NCI-H345 treated with DMSO at 0.1 percent for 48 hours (cell line): Measurements from ENCODE around the gene MTMR2.
A peak's percentile ranks its signal among the peaks of the same experiment; 100 is the strongest.

Source experiments
- DNase-seq: peaks from one replicate; lab custom pipeline; 2025; ENCODE audit not compliant: unreplicated experiment; lab: John Stamatoyannopoulos, UW

MTMR2 gene

GRCh38 chr11:95923728-95924413 lies at the start of gene MTMR2:
TSS of gene MTMR2 (minus strand) at chr11:95924107. CDS start at chr11:95923954, 153 bp downstream.
- DNase-seq, result peak; percentile 53

- no peak for DNase-seq
Measured at GRCh38 chr11:95972060-95972459, 48.2 kb upstream of the MTMR2 start.

DNA sequence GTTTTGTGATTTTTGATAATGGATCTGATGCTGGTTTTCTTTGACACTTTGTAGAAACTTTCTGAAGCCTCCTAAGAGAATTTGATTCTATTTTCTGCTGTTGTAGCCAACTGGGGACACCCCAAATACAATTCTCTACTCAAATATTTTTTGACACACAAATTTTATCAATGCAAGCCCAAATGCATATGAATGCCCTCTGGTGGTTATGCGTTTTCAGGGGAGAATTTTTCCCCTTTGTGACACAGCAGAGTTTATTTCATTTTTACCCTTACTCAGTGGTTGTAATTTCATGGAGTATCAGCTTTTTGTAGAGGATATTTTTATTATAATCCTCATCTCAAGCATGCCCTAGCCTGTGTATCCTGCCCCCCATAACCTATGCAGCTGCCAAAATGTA lies 44.7 kb upstream of the MTMR2 start:
- DNase-seq, result no peak

GRCh38 chr11:95964281-95964680 lies 40.4 kb upstream of the MTMR2 start:
- DNase-seq, result no peak

DNA sequence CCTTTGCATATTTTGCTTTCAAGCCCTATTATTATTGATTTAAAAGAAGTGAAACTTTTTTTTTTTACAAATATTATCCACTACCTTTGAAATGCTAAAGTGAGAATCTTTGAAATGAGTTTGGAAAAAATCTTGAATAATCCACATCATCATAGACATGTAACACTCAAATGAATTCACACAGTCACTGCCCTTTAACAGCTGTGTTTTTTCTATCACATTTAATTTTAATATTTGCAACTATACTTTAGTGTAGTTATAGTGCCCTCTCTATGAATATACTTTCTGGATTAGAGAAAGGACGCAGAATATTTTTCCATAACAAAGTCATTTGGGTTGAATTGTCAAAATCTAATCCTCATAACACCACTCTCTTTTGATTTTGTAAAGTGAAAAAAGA lies 37.9 kb upstream of the MTMR2 start:
- no peak for DNase-seq

DNA sequence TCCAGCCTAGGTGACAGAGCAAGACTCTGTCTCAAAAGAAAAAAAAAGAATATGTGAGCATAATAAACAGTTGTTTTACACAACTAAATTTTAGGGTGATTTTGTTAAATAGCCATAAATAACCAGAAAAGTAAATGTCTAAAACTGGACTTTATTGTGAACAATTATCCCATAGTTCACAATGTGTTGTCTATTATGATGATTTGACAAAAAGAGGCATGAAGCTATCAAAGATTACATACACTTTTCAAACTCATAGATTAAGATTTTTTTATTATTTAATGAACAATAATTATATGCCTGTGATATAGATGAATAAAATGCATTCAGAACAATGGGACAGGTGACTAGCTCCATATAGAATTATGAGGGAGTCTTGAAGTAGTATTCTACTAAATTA lies 27.0 kb upstream of the MTMR2 start:
- no peak for DNase-seq

GRCh38 chr11:95948637-95949036 lies 24.7 kb upstream of the MTMR2 start:
- DNase-seq, result no peak

DNA sequence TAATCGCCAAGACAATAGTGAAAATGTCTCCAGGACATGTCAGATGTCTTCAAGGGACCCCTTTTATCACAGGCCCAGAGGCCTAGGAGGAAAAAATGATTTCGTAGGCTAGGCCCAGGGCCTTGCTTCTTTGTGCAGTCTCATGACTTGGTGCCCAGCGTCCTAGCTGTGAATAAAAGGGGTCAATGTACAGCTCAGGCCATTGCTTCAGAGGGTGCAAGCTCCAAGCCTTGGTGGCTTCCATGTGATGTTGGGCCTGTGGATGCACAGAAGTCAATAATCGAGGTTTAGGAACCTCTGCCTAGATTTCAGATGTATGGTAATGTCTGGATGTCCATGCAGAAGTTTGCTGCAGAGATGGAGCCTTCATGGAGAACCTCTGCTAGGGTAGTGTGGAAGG lies 20.7 kb upstream of the MTMR2 start:
- DNase-seq, result no peak

DNA sequence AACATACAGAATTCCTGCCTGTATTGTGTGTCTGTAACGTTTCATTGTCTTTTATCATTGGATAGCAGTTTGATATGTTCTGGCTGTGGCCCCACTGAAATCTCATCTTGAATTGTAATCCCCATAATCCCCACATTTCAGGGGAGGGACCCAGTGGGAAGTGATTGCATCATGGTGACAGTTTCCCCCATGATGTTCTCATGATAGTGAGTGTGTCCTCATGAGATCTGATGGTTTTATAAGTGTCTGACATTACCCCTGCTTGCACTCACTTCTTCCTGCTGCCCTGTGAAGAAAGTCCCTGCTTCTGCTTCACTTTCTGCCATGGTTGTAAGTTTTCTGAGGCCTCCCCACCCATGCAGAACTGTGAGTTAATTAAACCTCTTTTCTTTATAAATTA lies 19.6 kb upstream of the MTMR2 start:
- no peak for DNase-seq

- DNase-seq, result no peak
Measured at GRCh38 chr11:95939091-95939490, 15.2 kb upstream of the MTMR2 start.

DNA sequence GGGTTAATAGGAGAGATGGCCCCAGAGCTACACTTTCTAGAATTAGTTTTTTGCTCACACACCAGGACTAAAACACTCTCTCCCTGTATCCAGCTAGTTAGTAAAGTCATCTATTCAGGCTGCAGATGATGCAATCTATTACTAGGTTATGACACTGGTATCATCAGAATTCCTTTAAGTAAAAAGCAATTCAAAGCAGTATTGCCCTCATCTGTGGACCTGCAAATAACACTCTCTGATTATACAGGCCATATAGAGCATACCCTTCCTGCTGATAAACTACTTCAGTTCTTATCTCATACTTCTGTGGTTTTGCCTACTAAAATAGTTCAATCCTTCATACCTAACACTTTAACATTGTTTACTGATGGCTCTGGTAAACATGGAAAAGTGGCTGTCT lies 13.5 kb upstream of the MTMR2 start:
- DNase-seq, result no peak

DNA sequence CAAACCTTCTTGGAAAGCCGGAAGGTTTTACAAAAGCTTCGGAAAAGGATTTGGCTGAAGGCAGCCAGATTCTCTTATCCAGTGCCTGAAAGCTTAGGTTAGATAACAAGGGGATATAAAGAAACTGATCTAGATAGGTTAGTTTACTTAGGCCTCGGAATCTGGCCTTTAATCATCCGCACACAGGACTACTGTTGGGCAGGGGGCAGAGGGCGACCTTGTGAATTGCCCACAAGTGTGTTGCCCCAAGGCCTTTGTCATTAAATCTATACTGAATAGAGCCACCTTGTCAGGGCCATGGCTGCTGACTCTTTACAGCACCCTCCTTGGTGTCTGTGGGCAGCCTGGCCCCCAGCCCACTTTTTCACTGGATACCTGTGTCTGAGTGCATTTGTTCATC lies 9.7 kb upstream of the MTMR2 start:
- no peak for DNase-seq

- no peak for DNase-seq
Measured at GRCh38 chr11:95931916-95932315, 8.0 kb upstream of the MTMR2 start.

DNA sequence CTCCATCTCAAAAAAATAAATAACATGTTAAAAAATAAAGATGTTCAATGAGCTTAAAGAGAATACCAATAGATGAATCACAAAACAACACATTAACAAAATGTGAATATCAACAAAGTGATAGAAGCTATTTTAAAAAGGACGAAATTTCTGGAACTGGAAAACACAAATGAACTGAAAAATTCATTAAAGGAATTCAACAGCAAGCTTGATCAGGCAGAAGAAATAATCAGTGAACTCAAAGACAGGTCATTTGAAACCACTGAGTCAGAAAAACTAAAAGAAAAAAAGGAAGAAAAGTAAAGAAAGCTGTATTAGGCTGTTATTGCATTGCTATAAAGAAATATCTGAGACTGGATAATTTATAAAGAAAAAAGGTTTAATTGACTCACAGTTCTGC lies 7.0 kb upstream of the MTMR2 start:
- no peak for DNase-seq

GRCh38 chr11:95926726-95927125 lies 2.8 kb upstream of the MTMR2 start:
- no peak for DNase-seq

GRCh38 chr11:95925011-95925410 lies 1.1 kb upstream of the MTMR2 start:
- no peak for DNase-seq

GRCh38 chr11:95924414-95924760 lies 480 bp upstream of the MTMR2 start:
- no peak for DNase-seq

DNA sequence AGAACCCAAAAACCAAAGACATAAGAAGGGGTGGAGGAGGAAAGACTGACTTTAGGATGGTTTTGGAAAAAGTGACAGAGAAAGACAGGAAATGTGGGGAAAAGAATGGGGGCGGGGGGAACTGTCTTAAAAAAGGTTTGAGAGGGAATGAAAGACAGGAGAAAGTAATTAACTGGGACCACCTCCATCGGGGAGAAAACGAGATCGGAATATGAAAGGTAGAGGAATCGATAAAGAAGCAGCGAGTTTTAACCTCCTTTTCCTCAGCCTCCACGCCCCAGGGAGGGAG lies 524 bp downstream of the MTMR2 start:
- DNase-seq, result no peak

- DNase-seq, result no peak
Measured at GRCh38 chr11:95922536-95923438, 1.1 kb downstream of the MTMR2 start.

DNA sequence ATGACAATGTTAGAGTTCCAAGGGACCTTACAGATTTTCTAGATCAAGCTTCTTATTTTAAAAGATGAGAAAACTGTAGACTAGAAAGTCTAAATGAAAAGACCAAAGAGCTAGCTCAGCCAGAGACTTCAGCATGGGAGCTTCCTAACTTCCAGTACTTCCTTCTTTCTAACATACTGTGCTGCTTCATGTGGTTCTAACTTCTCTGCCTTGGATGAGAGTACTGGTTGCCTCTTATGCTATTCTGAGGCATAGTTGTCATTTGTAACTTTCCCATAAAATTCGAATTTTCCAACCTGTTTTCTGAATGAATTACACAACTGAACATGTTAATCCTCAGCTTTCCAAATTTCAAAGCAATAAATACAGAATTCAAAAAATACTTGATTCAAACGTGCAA lies 1.8 kb downstream of the MTMR2 start:
- no peak for DNase-seq

DNA sequence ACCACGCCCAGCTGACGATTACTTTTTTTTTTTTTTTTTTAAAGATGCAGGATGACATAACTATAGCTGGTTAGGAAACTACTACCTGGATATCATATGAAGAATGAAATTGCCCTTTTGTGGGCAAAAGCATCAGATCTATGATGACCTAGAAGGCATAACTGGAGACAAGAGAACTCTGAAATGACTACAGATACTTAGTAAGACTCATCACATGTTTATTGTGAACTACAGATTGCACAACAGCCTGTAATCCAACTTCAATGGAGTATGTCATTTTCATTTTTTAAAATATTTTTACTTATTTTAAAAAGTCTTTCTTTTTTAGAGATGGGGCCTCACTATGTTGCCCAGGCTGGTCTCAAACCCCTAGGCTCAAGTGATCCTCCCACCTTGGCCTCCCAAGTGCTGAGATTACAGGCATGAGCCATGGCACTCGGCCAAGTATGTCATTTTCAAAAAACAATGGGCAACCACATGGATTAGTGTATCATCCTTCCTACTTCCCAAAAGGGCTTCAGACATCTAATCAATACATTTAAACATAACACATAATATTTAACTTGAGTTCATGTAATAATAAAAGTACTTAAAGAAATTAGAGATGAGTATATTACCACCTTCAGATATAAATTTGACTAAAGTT lies 3.3 kb downstream of the MTMR2 start:
- no peak for DNase-seq

DNA sequence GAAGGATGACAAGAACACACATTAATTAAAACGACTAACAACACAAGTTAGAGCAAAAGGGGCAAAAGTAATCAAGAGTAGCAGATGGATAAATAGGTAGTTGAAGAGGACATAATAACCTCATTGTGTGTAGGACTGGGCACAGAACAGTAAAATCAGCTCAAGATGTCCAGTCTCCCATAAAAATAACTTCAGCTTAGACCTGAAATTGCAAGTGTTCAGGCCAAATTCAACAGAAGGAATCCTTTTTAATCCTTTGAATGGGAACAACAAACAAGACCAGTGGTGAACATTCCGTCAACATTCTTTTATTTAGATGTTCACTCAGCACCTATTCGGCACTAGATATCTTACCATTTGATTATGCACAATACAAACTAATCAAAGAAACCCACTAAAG lies 4.4 kb downstream of the MTMR2 start:
- DNase-seq, result no peak
